ENCODE data around the gene RAB11A. TPM values are rescaled to one million over a fixed set of nuclear protein-coding genes. Genes with fewer than 3 reads are reported as not detected.
A peak's percentile ranks its signal among the peaks of the same experiment; 100 is the strongest.

The RAB11A gene
- total RNA-seq, 1 experiment from 2014 or later = 263 TPM

DNA sequence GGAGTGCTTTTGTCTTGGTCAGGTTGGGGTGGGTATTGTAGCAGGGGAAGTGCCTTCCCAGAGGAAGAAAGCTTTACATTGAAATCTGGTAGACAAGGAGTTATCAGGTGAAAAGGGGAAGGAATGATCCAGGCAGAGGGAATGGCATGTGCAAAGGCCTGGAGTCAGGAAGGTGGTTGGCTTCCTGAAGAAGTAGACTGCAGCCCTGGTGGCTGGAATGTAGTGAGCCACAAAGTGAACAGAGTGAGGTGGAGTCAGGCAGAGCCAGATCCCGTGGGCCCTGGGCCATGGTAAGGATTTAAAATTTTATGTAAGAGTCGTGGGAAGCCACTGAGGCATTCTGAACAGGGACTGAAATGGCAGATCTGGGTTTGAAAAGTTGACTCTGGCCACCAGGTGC lies 58.3 kb downstream of the RAB11A start:
- POLR2A ChIA-PET = no interaction called here
- H3K9me3 ChIP-seq (ENCODE audit: control insufficient read depth, insufficient read depth, low read depth, low read length) = no peaks in the 10 kb centered on the region
- no peaks in the 10 kb centered on the region for H3K27me3 ChIP-seq (ENCODE audit: control insufficient read depth, insufficient read depth, low read length)
- H3K36me3 ChIP-seq (ENCODE audit: control insufficient read depth, insufficient read depth, low read length) = no peaks in the 10 kb centered on the region
- DNase-seq (ENCODE audit: low read depth, low spot score) (no peak), ATAC-seq (no peak)
- H3K4me3 ChIP-seq (ENCODE audit: low read depth in 2 of 2, low read length in 2 of 2) = no peak overlapping the region
- no peak overlapping the region for H3K27ac ChIP-seq (ENCODE audit: low read length)
- BruUV-seq (replicated peaks) = no TSS peak
- CTCF ChIA-PET = no interaction called here
- no peaks in the 10 kb centered on the region for H3K4me1 ChIP-seq (ENCODE audit: control insufficient read depth, insufficient read depth, low read length)
- in situ Hi-C loops (cut with HindIII; ENCODE audit: low pct_unique_long_range_greater_than_20kb, low sequenced_read_pairs) (no loop called here), intact Hi-C loops (cut with micrococcal nuclease; ENCODE audit: unreplicated experiment) (no loop called here)
- TF ChIP-seq, protein P1, sequence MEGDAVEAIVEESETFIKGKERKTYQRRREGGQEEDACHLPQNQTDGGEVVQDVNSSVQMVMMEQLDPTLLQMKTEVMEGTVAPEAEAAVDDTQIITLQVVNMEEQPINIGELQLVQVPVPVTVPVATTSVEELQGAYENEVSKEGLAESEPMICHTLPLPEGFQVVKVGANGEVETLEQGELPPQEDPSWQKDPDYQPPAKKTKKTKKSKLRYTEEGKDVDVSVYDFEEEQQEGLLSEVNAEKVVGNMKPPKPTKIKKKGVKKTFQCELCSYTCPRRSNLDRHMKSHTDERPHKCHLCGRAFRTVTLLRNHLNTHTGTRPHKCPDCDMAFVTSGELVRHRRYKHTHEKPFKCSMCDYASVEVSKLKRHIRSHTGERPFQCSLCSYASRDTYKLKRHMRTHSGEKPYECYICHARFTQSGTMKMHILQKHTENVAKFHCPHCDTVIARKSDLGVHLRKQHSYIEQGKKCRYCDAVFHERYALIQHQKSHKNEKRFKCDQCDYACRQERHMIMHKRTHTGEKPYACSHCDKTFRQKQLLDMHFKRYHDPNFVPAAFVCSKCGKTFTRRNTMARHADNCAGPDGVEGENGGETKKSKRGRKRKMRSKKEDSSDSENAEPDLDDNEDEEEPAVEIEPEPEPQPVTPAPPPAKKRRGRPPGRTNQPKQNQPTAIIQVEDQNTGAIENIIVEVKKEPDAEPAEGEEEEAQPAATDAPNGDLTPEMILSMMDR (IDR thresholded peaks at IDR 0.05) = peak; percentile 38; the same call in 1 of the 2 replicates
- no peak for TF ChIP-seq SIN3A (IDR thresholded peaks at IDR 0.05; ENCODE audit: borderline replicate concordance, insufficient read depth, low read depth, low read length)

DNA sequence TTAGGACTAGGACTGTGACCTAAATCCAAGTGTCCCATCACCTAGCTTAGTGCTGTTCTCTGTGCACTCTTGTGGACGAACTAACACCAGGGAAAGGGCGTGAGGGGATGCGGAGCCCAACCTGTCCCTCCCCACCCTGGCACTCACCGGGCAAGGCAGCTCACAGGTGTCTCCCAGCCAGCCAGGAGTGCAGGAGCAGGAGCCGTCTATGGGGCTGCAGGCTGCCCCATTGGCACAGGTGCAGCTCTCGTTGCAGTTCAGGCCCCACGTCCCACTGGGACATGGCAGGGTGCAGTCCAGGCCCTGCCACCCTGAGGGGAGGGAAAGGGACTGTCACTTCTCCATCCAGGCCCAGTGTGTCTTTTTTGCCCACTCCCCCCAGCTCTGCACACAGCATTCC lies 60.3 kb downstream of the RAB11A start:
- Histone ChIP-seq H3K27ac (ENCODE audit: low read length) (no peak overlapping the region), H3K36me3 (ENCODE audit: control insufficient read depth, insufficient read depth, low read length) (no peaks in the 10 kb centered on the region), H3K27me3 (ENCODE audit: control insufficient read depth, insufficient read depth, low read length) (no peaks in the 10 kb centered on the region), H3K4me1 (ENCODE audit: control insufficient read depth, insufficient read depth, low read length) (no peaks in the 10 kb centered on the region), H3K9me3 (ENCODE audit: control insufficient read depth, insufficient read depth, low read depth, low read length) (no peaks in the 10 kb centered on the region), H3K4me3 (ENCODE audit: low read depth in 2 of 2, low read length in 2 of 2) (no peak overlapping the region)
- intact Hi-C loops (cut with micrococcal nuclease; ENCODE audit: unreplicated experiment) = no loop called here
- in situ Hi-C loops (cut with HindIII; ENCODE audit: low pct_unique_long_range_greater_than_20kb, low sequenced_read_pairs) = no loop called here
- TF ChIP-seq, protein P2, sequence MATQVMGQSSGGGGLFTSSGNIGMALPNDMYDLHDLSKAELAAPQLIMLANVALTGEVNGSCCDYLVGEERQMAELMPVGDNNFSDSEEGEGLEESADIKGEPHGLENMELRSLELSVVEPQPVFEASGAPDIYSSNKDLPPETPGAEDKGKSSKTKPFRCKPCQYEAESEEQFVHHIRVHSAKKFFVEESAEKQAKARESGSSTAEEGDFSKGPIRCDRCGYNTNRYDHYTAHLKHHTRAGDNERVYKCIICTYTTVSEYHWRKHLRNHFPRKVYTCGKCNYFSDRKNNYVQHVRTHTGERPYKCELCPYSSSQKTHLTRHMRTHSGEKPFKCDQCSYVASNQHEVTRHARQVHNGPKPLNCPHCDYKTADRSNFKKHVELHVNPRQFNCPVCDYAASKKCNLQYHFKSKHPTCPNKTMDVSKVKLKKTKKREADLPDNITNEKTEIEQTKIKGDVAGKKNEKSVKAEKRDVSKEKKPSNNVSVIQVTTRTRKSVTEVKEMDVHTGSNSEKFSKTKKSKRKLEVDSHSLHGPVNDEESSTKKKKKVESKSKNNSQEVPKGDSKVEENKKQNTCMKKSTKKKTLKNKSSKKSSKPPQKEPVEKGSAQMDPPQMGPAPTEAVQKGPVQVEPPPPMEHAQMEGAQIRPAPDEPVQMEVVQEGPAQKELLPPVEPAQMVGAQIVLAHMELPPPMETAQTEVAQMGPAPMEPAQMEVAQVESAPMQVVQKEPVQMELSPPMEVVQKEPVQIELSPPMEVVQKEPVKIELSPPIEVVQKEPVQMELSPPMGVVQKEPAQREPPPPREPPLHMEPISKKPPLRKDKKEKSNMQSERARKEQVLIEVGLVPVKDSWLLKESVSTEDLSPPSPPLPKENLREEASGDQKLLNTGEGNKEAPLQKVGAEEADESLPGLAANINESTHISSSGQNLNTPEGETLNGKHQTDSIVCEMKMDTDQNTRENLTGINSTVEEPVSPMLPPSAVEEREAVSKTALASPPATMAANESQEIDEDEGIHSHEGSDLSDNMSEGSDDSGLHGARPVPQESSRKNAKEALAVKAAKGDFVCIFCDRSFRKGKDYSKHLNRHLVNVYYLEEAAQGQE (IDR thresholded peaks at IDR 0.05; ENCODE audit: insufficient read depth in 1 of 2, low read depth in 2 of 2, low read length in 1 of 2) = no peak
- TF ChIP-seq, protein P1 (IDR thresholded peaks at IDR 0.05) = no peak
- ChIA-PET CTCF (interaction anchor here (1.1 kb wide), 1 partner anchor 13 kb away, joined by 3 read pairs; no protein-coding TSS in a partner anchor), POLR2A (no interaction called here)
- no TSS peak for BruUV-seq (replicated peaks)
- ATAC-seq (no peak), DNase-seq (ENCODE audit: low read depth, low spot score) (no peak)

DNA sequence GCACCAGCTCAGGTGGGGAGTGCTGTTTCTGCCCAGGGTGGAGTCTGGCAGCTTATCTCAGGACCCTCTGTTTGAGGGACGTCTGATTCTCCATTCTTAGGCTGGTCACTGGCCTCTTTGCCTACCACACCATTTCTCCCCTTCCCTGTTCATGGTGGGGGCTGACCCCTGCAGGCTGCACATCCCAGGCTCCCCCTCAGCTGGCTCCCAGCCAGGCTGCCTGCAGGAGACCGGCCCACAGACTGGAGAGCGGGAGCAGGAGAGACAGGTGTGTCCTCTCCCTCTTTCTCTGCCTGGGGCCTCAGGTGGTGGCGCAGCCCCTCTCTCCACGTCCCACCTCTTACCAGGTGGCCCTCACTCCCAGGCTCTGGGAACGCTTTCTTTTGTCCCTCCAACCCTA lies 60.8 kb downstream of the RAB11A start:
- BruUV-seq (replicated peaks) = no TSS peak
- no peak for ATAC-seq
- POLR2A ChIA-PET = no interaction called here
- Histone ChIP-seq H3K9me3 (ENCODE audit: control insufficient read depth, insufficient read depth, low read depth, low read length) (no peaks in the 10 kb centered on the region), H3K36me3 (ENCODE audit: control insufficient read depth, insufficient read depth, low read length) (no peaks in the 10 kb centered on the region), H3K27ac (ENCODE audit: low read length) (no peak overlapping the region), H3K27me3 (ENCODE audit: control insufficient read depth, insufficient read depth, low read length) (no peaks in the 10 kb centered on the region), H3K4me1 (ENCODE audit: control insufficient read depth, insufficient read depth, low read length) (no peaks in the 10 kb centered on the region), H3K4me3 (ENCODE audit: low read depth in 2 of 2, low read length in 2 of 2) (no peak overlapping the region)
- CTCF ChIA-PET = no interaction called here
- in situ Hi-C loops (cut with HindIII; ENCODE audit: low pct_unique_long_range_greater_than_20kb, low sequenced_read_pairs) = no loop called here
- DNase-seq (ENCODE audit: low read depth, low spot score) = no peak
- intact Hi-C loops (cut with micrococcal nuclease; ENCODE audit: unreplicated experiment) = no loop called here
- TF ChIP-seq SIN3A (IDR thresholded peaks at IDR 0.05; ENCODE audit: borderline replicate concordance, insufficient read depth, low read depth, low read length) (no peak), POLR2AphosphoS5 (IDR thresholded peaks at IDR 0.05; ENCODE audit: low read depth, low read length) (no peak), TCF7L2 (IDR thresholded peaks at IDR 0.05; ENCODE audit: low read depth, low read length) (no peak)
- TF ChIP-seq, protein P1 (IDR thresholded peaks at IDR 0.05) = no peak
- TF ChIP-seq, protein P2 (IDR thresholded peaks at IDR 0.05; ENCODE audit: insufficient read depth in 1 of 2, low read depth in 2 of 2, low read length in 1 of 2) = no peak

All from Panc1 (cell line).